HepG2 (cell line): Measurements from ENCODE around the gene TH. TPM values are rescaled to one million over a fixed set of nuclear protein-coding genes. Genes with fewer than 3 reads are reported as not detected.

Experiments used
- AGO2 ChIP-seq: fragments of 200-400 bp; formaldehyde crosslinking; optimal IDR thresholded peaks from 2 replicates; pipeline ENCODE3; 2017; ENCODE audit warnings: mild to moderate bottlenecking, low read depth, low read length, moderate library complexity
- ARNT2 ChIP-seq: sonication (generic); formaldehyde crosslinking; IDR thresholded peaks from 2 replicates; pipeline ENCODE4 v1.8.0; 2022; ENCODE audit warnings: mild to moderate bottlenecking, low read depth, missing genetic modification reagents, moderate library complexity
- DR1 ChIP-seq: sonication (generic); formaldehyde crosslinking; IDR thresholded peaks from 2 replicates; pipeline ENCODE4 v1.8.0; 2021; ENCODE audit warnings: mild to moderate bottlenecking, missing genetic modification reagents, inconsistent platforms
- EP300 ChIP-seq, 3 experiments: sonication (generic) in 1 of 3; formaldehyde crosslinking in 1 of 3; IDR thresholded peaks; 2 replicates each; pipeline versions ENCODE4 v1.5.1 to v1.6.1; 2011 to 2020; ENCODE audit warnings: low read depth in 2 of 3, low read length in 2 of 3, borderline replicate concordance in 1 of 3, improper control_type of control experiment in 1 of 3, mild to moderate bottlenecking in 1 of 3, missing genetic modification reagents in 1 of 3, moderate library complexity in 1 of 3
- JDP2 ChIP-seq: sonication (generic); formaldehyde crosslinking; IDR thresholded peaks from 2 replicates; pipeline ENCODE4 v1.8.1; 2022; ENCODE audit warnings: missing genetic modification reagents, borderline replicate concordance
- MTA1 ChIP-seq: sonication (generic); formaldehyde crosslinking; IDR thresholded peaks from 2 replicates; pipeline ENCODE4 v1.4.0; 2020; ENCODE audit warnings: missing genetic modification reagents, mild to moderate bottlenecking, borderline replicate concordance
- NONO ChIP-seq, 2 experiments: fragments of 450-650 bp in 1 of 2; sonication (generic) in 1 of 2; formaldehyde crosslinking in 1 of 2; IDR thresholded peaks in 1 of 2; conservative IDR thresholded peaks in 1 of 2; 2 replicates each; pipeline versions ENCODE4 v1.6.1 to v1.8.0; 2017 to 2022; ENCODE audit warnings: mild to moderate bottlenecking in 1 of 2, missing genetic modification reagents in 1 of 2, moderate library complexity in 1 of 2
- PHF5A ChIP-seq: IDR thresholded peaks from one replicate; pipeline ENCODE4 v1.6.1; 2018; ENCODE audit warnings: low read depth, missing genetic modification reagents; ENCODE audit not compliant: unreplicated experiment
- PHF8 ChIP-seq: sonication (generic); formaldehyde crosslinking; IDR thresholded peaks from 2 replicates; pipeline ENCODE4 v1.5.0; 2020; ENCODE audit warnings: missing genetic modification reagents
- POLR2G ChIP-seq: fragments of 200-400 bp; formaldehyde crosslinking; IDR thresholded peaks from 2 replicates; pipeline ENCODE4 v1.6.1; 2018; ENCODE audit warnings: mild to moderate bottlenecking, low read depth, low read length, moderate library complexity
- SAP130 ChIP-seq: IDR thresholded peaks from 2 replicates; pipeline ENCODE4 v1.6.1; 2016; ENCODE audit warnings: low read depth
- SOX6 ChIP-seq, 2 experiments: fragments of 450-650 bp in 1 of 2; sonication (generic) in 1 of 2; formaldehyde crosslinking in 1 of 2; IDR thresholded peaks; 2 replicates each; pipeline versions ENCODE4 v1.4.0 to v1.6.1; 2017 to 2020; ENCODE audit warnings: antibody characterized with exemption in 1 of 2, mild to moderate bottlenecking in 1 of 2, missing genetic modification reagents in 1 of 2
- STAG1 ChIP-seq: sonication (generic); formaldehyde crosslinking; IDR thresholded peaks from 2 replicates; pipeline ENCODE4 v1.4.0; 2020; ENCODE audit warnings: missing genetic modification reagents
- TMF1 ChIP-seq: sonication (generic); formaldehyde crosslinking; IDR thresholded peaks from 2 replicates; pipeline ENCODE4 v1.8.1; 2022; ENCODE audit warnings: low read depth, missing genetic modification reagents
- ZBTB20 ChIP-seq: sonication (generic); formaldehyde crosslinking; IDR thresholded peaks from 2 replicates; pipeline ENCODE4 v1.8.1; 2023; ENCODE audit warnings: missing genetic modification reagents, low read depth, mild to moderate bottlenecking, borderline replicate concordance
- ZNF446 ChIP-seq: sonication (generic); formaldehyde crosslinking; IDR thresholded peaks from 2 replicates; pipeline ENCODE4 v1.5.0; 2020; ENCODE audit warnings: mild to moderate bottlenecking, missing genetic modification reagents
- ZNF547 ChIP-seq: sonication (generic); formaldehyde crosslinking; IDR thresholded peaks from 2 replicates; pipeline ENCODE4 v1.5.1; 2020; ENCODE audit warnings: mild to moderate bottlenecking, missing genetic modification reagents
- ZNF558 ChIP-seq: sonication (generic); formaldehyde crosslinking; IDR thresholded peaks from 2 replicates; pipeline ENCODE4 v1.9.0; 2022; ENCODE audit warnings: mild to moderate bottlenecking, missing genetic modification reagents, borderline replicate concordance
- ZNF619 ChIP-seq: sonication (generic); formaldehyde crosslinking; IDR thresholded peaks from 2 replicates; pipeline ENCODE4 v1.4.0; 2020; ENCODE audit warnings: mild to moderate bottlenecking, missing genetic modification reagents
- ZNF709 ChIP-seq: sonication (generic); formaldehyde crosslinking; IDR thresholded peaks from 2 replicates; pipeline ENCODE4 v1.5.0; 2020; ENCODE audit warnings: mild to moderate bottlenecking, missing genetic modification reagents
- ZNF776 ChIP-seq: sonication (generic); formaldehyde crosslinking; IDR thresholded peaks from 2 replicates; pipeline ENCODE4 v1.4.0; 2020; ENCODE audit warnings: mild to moderate bottlenecking, missing genetic modification reagents
- ZNF782 ChIP-seq: sonication (generic); formaldehyde crosslinking; IDR thresholded peaks from 2 replicates; pipeline ENCODE4 v1.4.0; 2020; ENCODE audit warnings: missing genetic modification reagents, mild to moderate bottlenecking, borderline replicate concordance
- ZNF790 ChIP-seq: sonication (generic); formaldehyde crosslinking; IDR thresholded peaks from 2 replicates; pipeline ENCODE4 v1.8.0; 2022; ENCODE audit warnings: missing genetic modification reagents, mild to moderate bottlenecking, borderline replicate concordance
- ZSCAN9 ChIP-seq: IDR thresholded peaks from 2 replicates; pipeline ENCODE4 v1.6.1; 2016; ENCODE audit warnings: borderline replicate concordance
- polyA plus RNA-seq, 8 experiments: library from polyadenylated mRNA; depleted of rRNA in 3 of 8; stranded (reverse) in 7 of 8; unstranded in 1 of 8; fragments of >200 nt; fragmentation: Illumina TruSeq in 4 of 8; extraction: Trizol in 4 of 8; gene quantifications; 2 replicates each; pipeline versions ENCODE4 v1.2.1 to v1.2.3, GENCODE V29; 2011 to 2016; ENCODE audit warnings: low read depth in 4 of 8, missing spikeins in 1 of 8, mixed read lengths in 1 of 8; ENCODE audit not compliant: insufficient read depth in 1 of 8
- total RNA-seq, 5 experiments: library from RNA; depleted of rRNA; stranded (reverse); fragments of >200 nt; fragmentation: Illumina TruSeq; extraction: Trizol; gene quantifications; 2 replicates each; pipeline ENCODE4 v1.2.3, GENCODE V29; 2016; ENCODE audit warnings: low read depth in 1 of 5
- TF ChIP-seq, protein P1 (sequence below): sonication (generic); formaldehyde crosslinking; IDR thresholded peaks from 2 replicates; pipeline ENCODE4 v1.5.0; 2020; ENCODE audit warnings: missing genetic modification reagents

The TH gene
- total and polyA plus RNA-seq, 2 of the 13 experiments (the other 11 are each of a cell fraction or from before 2014, with no cell fraction given): 0.36 TPM; not detected in 1

DNA sequence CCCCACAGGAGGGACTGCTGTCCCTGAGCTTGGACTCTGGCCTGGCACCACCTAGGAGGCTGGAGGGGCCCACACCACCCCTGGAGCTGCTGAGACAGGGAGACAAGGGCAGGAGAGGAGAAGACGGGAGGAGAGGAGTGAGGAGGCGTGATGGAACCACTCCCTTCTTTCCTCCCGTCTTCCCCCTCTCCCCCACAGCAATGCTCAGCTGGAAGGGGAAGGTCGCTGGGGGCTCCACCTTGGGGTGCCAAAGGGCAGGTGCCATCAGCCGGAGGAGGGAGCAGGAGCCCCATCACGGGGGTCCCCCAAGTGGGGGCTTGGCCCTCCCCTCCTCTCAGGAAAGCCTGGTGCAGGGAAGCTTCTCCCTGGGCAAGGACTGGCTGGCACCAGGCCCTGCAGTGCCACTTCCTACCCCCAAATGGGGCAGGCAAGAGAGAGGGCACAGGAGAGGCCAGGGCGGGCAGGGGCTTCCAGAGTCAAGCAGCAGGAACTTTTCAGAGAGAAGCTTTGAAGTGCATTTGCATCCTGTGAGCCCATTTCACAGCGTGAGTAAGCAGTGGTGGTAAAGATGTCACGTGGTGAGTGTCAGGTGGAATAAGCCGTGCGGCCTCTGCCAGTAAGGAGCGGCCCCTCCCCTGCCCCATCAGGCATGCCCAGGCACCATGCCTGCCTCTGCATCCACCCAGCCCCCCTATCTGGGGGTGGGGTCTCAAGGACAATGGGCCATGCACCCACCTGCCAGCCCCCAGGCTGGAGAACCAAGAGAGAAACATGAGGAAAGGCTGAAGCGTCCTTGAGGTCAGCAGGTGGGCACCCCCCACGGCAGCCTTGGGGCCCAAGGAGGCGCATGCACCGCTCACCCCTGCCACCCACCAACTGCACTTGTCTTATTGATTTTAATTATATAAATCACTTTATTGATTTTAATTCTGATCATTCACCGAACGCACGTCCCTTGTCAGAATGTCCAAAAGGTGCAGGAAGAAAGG is 37.3 kb downstream of the TH start (continued):
- TF ChIP-seq MTA1 (CRISPR knock-in tag) (0 out of 2 replicates have a peak, but pooled peaks have one; percentile 4), SAP130 (CRISPR knock-in tag) (0 out of 2 replicates have a peak, but pooled peaks have one; percentile 17), STAG1 (CRISPR knock-in tag) (no peak), ARNT2 (CRISPR knock-in tag) (no peak; the same call in 1 of the 2 replicates), PHF5A (CRISPR knock-in tag) (peak; percentile 2), EP300 (IDR thresholded peaks at IDR 0.05; ENCODE audit: low read depth in 2 of 2, low read length in 2 of 2) (no peak), EP300 (CRISPR knock-in tag; IDR thresholded peaks at IDR 0.05; ENCODE audit: borderline replicate concordance) (peak; percentile 29; the same call in 1 of the 2 replicates), PHF8 (peak; percentile 1; the same call in 1 of the 2 replicates), ZNF558 (CRISPR knock-in tag) (0 out of 2 replicates have a peak, but pooled peaks have one; percentile 34), AGO2 (peak; percentile 11), POLR2G (peak; percentile 1; the same call in 1 of the 2 replicates), SOX6 (IDR thresholded peaks at IDR 0.05) (no peak), SOX6 (CRISPR knock-in tag; IDR thresholded peaks at IDR 0.05) (0 out of 2 replicates have a peak, but pooled peaks have one; percentile 12), ZSCAN9 (CRISPR knock-in tag) (no peak), JDP2 (CRISPR knock-in tag) (0 out of 2 replicates have a peak, but pooled peaks have one; percentile 18), NONO (IDR thresholded peaks at IDR 0.05) (no peak), NONO (CRISPR knock-in tag; conservative IDR thresholded peaks at IDR 0.05) (0 out of 2 replicates have a peak, but pooled peaks have one; percentile 52), ZNF547 (CRISPR knock-in tag) (peak; percentile 31; the same call in 1 of the 2 replicates), DR1 (0 out of 2 replicates have a peak, but pooled peaks have one; percentile 21), ZBTB20 (peak; percentile 66; the same call in 1 of the 2 replicates), ZNF709 (CRISPR knock-in tag) (peak; percentile 68; the same call in 1 of the 2 replicates), TMF1 (CRISPR knock-in tag) (peak; percentile 52; the same call in 1 of the 2 replicates), ZNF790 (no peak; the same call in 1 of the 2 replicates), ZNF446 (CRISPR knock-in tag) (0 out of 2 replicates have a peak, but pooled peaks have one; percentile 4), ZNF776 (CRISPR knock-in tag) (peak; percentile 38; the same call in 1 of the 2 replicates), ZNF619 (CRISPR knock-in tag) (peak; percentile 17; the same call in 1 of the 2 replicates), ZNF782 (CRISPR knock-in tag) (no peak)
- TF ChIP-seq, protein P1, sequence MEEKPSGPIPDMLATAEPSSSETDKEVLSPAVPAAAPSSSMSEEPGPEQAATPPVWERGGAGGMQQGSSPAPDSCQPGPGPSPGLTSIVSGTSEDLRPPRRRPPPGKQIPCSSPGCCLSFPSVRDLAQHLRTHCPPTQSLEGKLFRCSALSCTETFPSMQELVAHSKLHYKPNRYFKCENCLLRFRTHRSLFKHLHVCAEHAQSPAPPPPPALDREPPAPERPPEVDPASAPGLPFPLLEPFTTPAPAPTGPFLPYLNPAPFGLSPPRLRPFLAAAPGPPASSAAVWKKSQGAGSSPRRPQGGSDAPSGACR (CRISPR knock-in tag): 0 out of 2 replicates have a peak, but pooled peaks have one; percentile 14
